Measurements from ENCODE around the gene DNAH8.

Gene DNAH8

DNA sequence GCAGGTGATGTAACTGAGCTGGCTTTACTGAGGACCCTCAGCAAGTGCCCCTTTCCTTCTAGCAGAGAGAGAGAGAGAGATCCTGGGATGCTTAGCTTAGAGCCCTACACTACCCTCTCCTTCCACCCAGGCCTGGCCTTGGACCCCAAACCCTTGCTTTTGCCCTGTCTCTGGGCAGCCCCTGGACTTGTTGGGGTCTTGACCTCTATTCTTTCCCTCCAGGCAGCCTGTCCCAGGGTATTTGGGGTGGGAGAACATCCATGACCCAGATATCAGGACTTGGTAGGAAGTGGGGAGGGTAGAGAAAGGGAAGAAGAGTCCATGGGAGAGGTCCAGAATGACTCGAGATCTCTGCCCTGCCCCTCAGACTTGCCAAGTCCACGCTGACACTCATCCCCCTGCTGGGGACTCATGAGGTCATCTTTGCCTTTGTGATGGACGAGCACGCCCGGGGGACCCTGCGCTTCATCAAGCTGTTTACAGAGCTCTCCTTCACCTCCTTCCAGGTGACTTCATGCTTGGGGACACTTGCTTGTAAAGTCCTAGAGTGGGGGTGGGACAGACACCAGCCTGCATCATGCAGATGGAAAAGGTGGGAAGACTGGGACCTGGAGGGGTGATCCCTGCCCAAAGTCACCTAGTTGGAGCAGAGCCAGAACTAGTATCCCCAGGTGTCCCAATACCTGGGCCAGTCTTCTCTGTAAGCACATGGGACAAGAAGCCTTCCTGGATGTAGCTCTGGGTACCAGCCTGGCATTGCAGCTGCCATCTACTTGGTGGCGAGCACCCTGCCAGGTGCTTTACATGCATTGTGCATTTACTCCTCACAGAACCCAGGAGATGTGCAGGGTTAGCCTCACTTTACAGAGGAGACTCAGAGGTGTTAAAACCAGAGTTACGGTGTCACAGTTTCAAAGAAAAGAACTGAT is 364.4 kb downstream of the DNAH8 start:
- no peak for DNase-seq
